ENCODE measurements around the gene FSIP1. TPM values are rescaled to one million over a fixed set of nuclear protein-coding genes. Genes with fewer than 3 reads are reported as not detected.

Gene FSIP1
- total RNA-seq, 1 donor from 2014 or later: 0.53 TPM

- peaks cover 9% of the 10 kb centered on the region for H3K27me3 Mint-ChIP-seq
- intact Hi-C loops (cut with micrococcal nuclease): no loop called here
- POLR2A ChIA-PET: no interaction called here
- H3K4me3 Mint-ChIP-seq: no peak overlapping the region
- H3K27ac Mint-ChIP-seq: no peak overlapping the region
- DNase-seq: no peak
- peaks cover 9% of the 10 kb centered on the region for H3K4me1 Mint-ChIP-seq
- TF ChIP-seq CTCF (IDR thresholded peaks at IDR 0.05): no peak
- no peaks in the 10 kb centered on the region for H3K36me3 Mint-ChIP-seq (ENCODE audit: low read depth)
- no peaks in the 10 kb centered on the region for H3K9me3 Mint-ChIP-seq
- CTCF ChIA-PET: interaction anchor here (0.6 kb wide), 1 partner anchor 1083 kb away, joined by 4 read pairs; no protein-coding TSS in a partner anchor
- no peak for ATAC-seq (ENCODE audit: low read depth)
Observed at GRCh38 chr15:39770748-39771689, 11.6 kb downstream of the FSIP1 start.

- ChIA-PET CTCF (interaction anchor here (0.9 kb wide), 1 partner anchor 10 kb away, joined by 6 read pairs; no protein-coding TSS in a partner anchor), POLR2A (no interaction called here)
- Mint-ChIP-seq H3K4me3 (no peak overlapping the region), H3K27me3 (peaks cover 4% of the 10 kb centered on the region), H3K36me3 (ENCODE audit: low read depth) (no peaks in the 10 kb centered on the region), H3K9me3 (no peaks in the 10 kb centered on the region), H3K27ac (no peak overlapping the region), H3K4me1 (no peaks in the 10 kb centered on the region)
- intact Hi-C loops (cut with micrococcal nuclease): no loop called here
- no peak for ATAC-seq (ENCODE audit: low read depth)
- TF ChIP-seq CTCF (IDR thresholded peaks at IDR 0.05): no peak
- DNase-seq: no peak
Observed at GRCh38 chr15:39767921-39768320, 14.7 kb downstream of the FSIP1 start.

- DNase-seq (no peak), ATAC-seq (ENCODE audit: low read depth) (no peak)
- peaks cover 3% of the 10 kb centered on the region for H3K27me3 Mint-ChIP-seq
- CTCF ChIA-PET: no interaction called here
- H3K4me3 Mint-ChIP-seq: no peak overlapping the region
- POLR2A ChIA-PET: no interaction called here
- H3K9me3 Mint-ChIP-seq: no peaks in the 10 kb centered on the region
- H3K4me1 Mint-ChIP-seq: no peaks in the 10 kb centered on the region
- no peak for TF ChIP-seq CTCF (IDR thresholded peaks at IDR 0.05)
- no peak overlapping the region for H3K27ac Mint-ChIP-seq
- intact Hi-C loops (cut with micrococcal nuclease): no loop called here
- H3K36me3 Mint-ChIP-seq (ENCODE audit: low read depth): no peaks in the 10 kb centered on the region
Observed at GRCh38 chr15:39761006-39761405, 21.6 kb downstream of the FSIP1 start.

GRCh38 chr15:39756806-39757522, 25.7 kb downstream of the FSIP1 start:
- TF ChIP-seq CTCF (IDR thresholded peaks at IDR 0.05): peak; percentile 92
- Mint-ChIP-seq H3K27ac (no peak overlapping the region), H3K27me3 (peaks cover 5% of the 10 kb centered on the region), H3K9me3 (no peaks in the 10 kb centered on the region), H3K4me3 (no peak overlapping the region), H3K36me3 (ENCODE audit: low read depth) (no peaks in the 10 kb centered on the region), H3K4me1 (no peaks in the 10 kb centered on the region)
- DNase-seq: no peak
- POLR2A ChIA-PET: interaction anchor here (1.2 kb wide), 1 partner anchor 25 kb away, joined by 3 read pairs; the partner anchor contains the start of gene FSIP1
- CTCF ChIA-PET: interaction anchor here (0.7 to 4.7 kb wide), 22 partner anchors 9 to 1317 kb away, joined by 3 to 55 read pairs (median 5); no protein-coding TSS in a partner anchor
- no peak for ATAC-seq (ENCODE audit: low read depth)
- intact Hi-C loops (cut with micrococcal nuclease): loop anchor here (1.0 to 5.0 kb wide), 3 partner anchors 71 to 1315 kb away; no protein-coding TSS in a partner anchor

GRCh38 chr15:39752991-39753390, 29.6 kb downstream of the FSIP1 start:
- no peaks in the 10 kb centered on the region for H3K4me1 Mint-ChIP-seq
- intact Hi-C loops (cut with micrococcal nuclease): no loop called here
- ChIA-PET POLR2A (interaction anchor here (1.0 kb wide), 1 partner anchor 45 kb away, joined by 3 read pairs; no protein-coding TSS in a partner anchor), CTCF (no interaction called here)
- no peak for TF ChIP-seq CTCF (IDR thresholded peaks at IDR 0.05)
- H3K9me3 Mint-ChIP-seq: no peaks in the 10 kb centered on the region
- H3K27me3 Mint-ChIP-seq: peaks cover 16% of the 10 kb centered on the region
- no peak overlapping the region for H3K27ac Mint-ChIP-seq
- H3K4me3 Mint-ChIP-seq: no peak overlapping the region
- ATAC-seq (ENCODE audit: low read depth) (no peak), DNase-seq (no peak)
- H3K36me3 Mint-ChIP-seq (ENCODE audit: low read depth): no peaks in the 10 kb centered on the region
